B cell (primary cell): ENCODE data around the gene MEPCE. TPM values are rescaled to one million over a fixed set of nuclear protein-coding genes. Genes with fewer than 3 reads are reported as not detected.
A peak's percentile ranks its signal among the peaks of the same experiment; 100 is the strongest.

Source experiments
- ATAC-seq: fragments of 200-7000 bp; cut with Tn5 transposase; one replicate; pipeline ENCODE4 v1.10.0; 2021; ENCODE audit warnings: low read depth, mild to moderate bottlenecking, moderate number of reproducible peaks, moderate library complexity
- CTCF ChIA-PET: fragments of 350-600 bp; sonication (Branson Sonifier 250); formaldehyde crosslinking; loops from one replicate; lab custom pipeline; 2021; ENCODE audit warnings: antibody characterized with exemption, inconsistent platforms; lab: Charles Lee
- POLR2A ChIA-PET: fragments of 350-600 bp; sonication (Branson Sonifier 250); formaldehyde crosslinking; loops from one replicate; lab custom pipeline; 2021; ENCODE audit warnings: antibody characterized with exemption; lab: Charles Lee
- DNase-seq: peaks from one replicate; pipeline ENCODE4 v3.0.0; 2013
- H2AFZ ChIP-seq: 2 replicates; pipeline ENCODE4 v1.6.1; 2012; ENCODE audit warnings: mild to moderate bottlenecking, low read depth, low read length; ENCODE audit not compliant: insufficient read depth, poor library complexity, severe bottlenecking
- H3K27ac ChIP-seq, 2 donors: 1 replicate in 1 of 2; 2 replicates in 1 of 2; pipeline ENCODE4 v1.5.1; 2012 to 2013; ENCODE audit warnings: low read length in 2 of 2, mild to moderate bottlenecking in 2 of 2, moderate library complexity in 1 of 2
- H3K27me3 ChIP-seq, 4 experiments: fragments of 200-600 bp in 1 of 4; sonication (generic) in 1 of 4; replicated peaks in 1 of 4; 1 replicate in 2 of 4; 2 replicates in 2 of 4; pipeline versions ENCODE4 v1.6.1 to v1.7.0; 2013 to 2016; ENCODE audit warnings: low read length in 3 of 4, mild to moderate bottlenecking in 2 of 4, mixed read lengths in 1 of 4, moderate library complexity in 1 of 4; ENCODE audit not compliant: insufficient read depth in 4 of 4, control insufficient read depth in 3 of 4; ENCODE audit errors: control extremely low read depth in 1 of 4
- H3K36me3 ChIP-seq, 2 experiments: replicated peaks in 1 of 2; 1 replicate in 1 of 2; 2 replicates in 1 of 2; pipeline versions ENCODE4 v1.6.1 to v1.7.1; 2013; ENCODE audit warnings: low read length in 1 of 2; ENCODE audit not compliant: insufficient read depth in 2 of 2, control insufficient read depth in 1 of 2; ENCODE audit errors: control extremely low read depth in 1 of 2, extremely low read depth in 1 of 2
- H3K4me1 ChIP-seq, 2 donors: fragments of 200-600 bp in 1 of 2; sonication (generic) in 1 of 2; 1 replicate in 1 of 2; 2 replicates in 1 of 2; pipeline versions ENCODE4 v1.5.1 to v1.6.1; 2013 to 2017; ENCODE audit warnings: low read length in 2 of 2; ENCODE audit not compliant: control insufficient read depth in 2 of 2, insufficient read depth in 2 of 2
- H3K4me2 ChIP-seq: replicated peaks from 2 replicates; pipeline ENCODE3; 2012; ENCODE audit warnings: mild to moderate bottlenecking, low read depth, low read length; ENCODE audit not compliant: poor library complexity, severe bottlenecking
- H3K4me3 ChIP-seq, 5 experiments: fragments of 200-600 bp in 1 of 5; sonication (generic) in 1 of 5; 1 replicate in 3 of 5; 2 replicates in 2 of 5; pipeline versions ENCODE4 v1.5.1 to v1.7.0; 2011 to 2016; ENCODE audit warnings: low read length in 4 of 5, mild to moderate bottlenecking in 4 of 5, low read depth in 2 of 5, control low read depth in 1 of 5, moderate library complexity in 1 of 5; ENCODE audit not compliant: insufficient read depth in 1 of 5; ENCODE audit errors: control extremely low read depth in 1 of 5, extremely low read depth in 1 of 5
- H3K79me2 ChIP-seq: fragments of 200-600 bp; sonication (generic); one replicate; pipeline ENCODE4 v1.6.0; 2016; ENCODE audit warnings: low read length; ENCODE audit not compliant: control insufficient read depth, insufficient read depth
- H3K9ac ChIP-seq: fragments of 200-600 bp; sonication (generic); 2 replicates; pipeline ENCODE4 v1.6.1; 2017; ENCODE audit warnings: mild to moderate bottlenecking, low read length, moderate library complexity
- H3K9me3 ChIP-seq, 3 donors: one replicate each; pipeline versions ENCODE4 v1.6.1 to v1.7.1; 2013; ENCODE audit warnings: low read length in 2 of 3; ENCODE audit not compliant: control insufficient read depth in 2 of 3, insufficient read depth in 1 of 3; ENCODE audit errors: control extremely low read depth in 1 of 3
- H4K20me1 ChIP-seq: 2 replicates; pipeline ENCODE4 v1.6.0; 2012; ENCODE audit warnings: mild to moderate bottlenecking, low read length; ENCODE audit not compliant: insufficient read depth, control insufficient read depth, poor library complexity, severe bottlenecking
- H3K27ac Mint-ChIP-seq: one replicate; pipeline ENCODE4 v1.8.0; 2021; ENCODE audit warnings: mixed read lengths
- H3K27me3 Mint-ChIP-seq: one replicate; pipeline ENCODE4 v1.8.0; 2021; ENCODE audit warnings: mixed read lengths
- H3K4me1 Mint-ChIP-seq: one replicate; pipeline ENCODE4 v1.8.0; 2021; ENCODE audit warnings: mixed read lengths
- H3K4me3 Mint-ChIP-seq: one replicate; pipeline ENCODE4 v1.8.0; 2021; ENCODE audit warnings: mixed read lengths
- H3K9me3 Mint-ChIP-seq: one replicate; pipeline ENCODE4 v1.8.0; 2022; ENCODE audit warnings: mixed read lengths; ENCODE audit not compliant: insufficient read depth
- CTCF ChIP-seq: fragments of 200-600 bp; IDR thresholded peaks from one replicate; pipeline ENCODE4 v1.8.0; 2022; ENCODE audit warnings: antibody characterized with exemption, mild to moderate bottlenecking
- EZH2 ChIP-seq: IDR thresholded peaks from 2 replicates; pipeline ENCODE4 v1.6.1; 2012; ENCODE audit warnings: borderline replicate concordance, low read depth, mild to moderate bottlenecking, moderate library complexity, low read length; ENCODE audit not compliant: insufficient read depth, poor library complexity, severe bottlenecking
- WGBS: methylation state at CpG from one replicate; pipeline ENCODE4 v1.1.5; 2013; ENCODE audit warnings: missing lambda C conversion rate; ENCODE audit not compliant: insufficient coverage; 5-methylcytosine and 5-hydroxymethylcytosine counted together
- intact Hi-C: fragments of 100-400 bp; cut with micrococcal nuclease; formaldehyde crosslinking; loops from one replicate; pipeline ENCODE4 v1.10.0; 2022
- polyA plus RNA-seq: library from polyadenylated mRNA; depleted of rRNA; stranded (reverse); fragments of >200 nt; gene quantifications from 2 replicates; pipeline ENCODE4 v1.2.3, GENCODE V29; 2012
- total RNA-seq, 2 donors: library from RNA; stranded (reverse); fragments of 120-200 nt in 1 of 2; gene quantifications; 1 replicate in 1 of 2; 2 replicates in 1 of 2; pipeline versions ENCODE4 v1.2.3 to v1.2.4, GENCODE V29; 2013 to 2022

The MEPCE gene
- total and polyA plus RNA-seq, 2 donors (not counting 1 experiment from before 2014, with no cell fraction given), result 54.5 to 90.6 TPM

- no peak overlapping the region for H3K9ac ChIP-seq
- intact Hi-C loops, result no loop called here
- H3K4me3 Mint-ChIP-seq, result peak overlapping the region; percentile 87
- DNase-seq (peak; percentile 47), ATAC-seq (no peak)
- CTCF ChIA-PET, result interaction anchor here (1.1 kb wide), 1 partner anchor 126 kb away, joined by 3 read pairs; no protein-coding TSS in a partner anchor
- peak overlapping the region; percentile 88 for H3K27ac Mint-ChIP-seq
- no peaks in the 10 kb centered on the region for H3K27me3 ChIP-seq
- POLR2A ChIA-PET, result interaction anchor here (0.6 kb wide), 2 partner anchors 45 to 103 kb away, joined by 3 to 6 read pairs; no protein-coding TSS in a partner anchor
- H3K9me3 ChIP-seq, result no peaks in the 10 kb centered on the region
- H4K20me1 ChIP-seq, result peaks cover 44% of the 10 kb centered on the region
- no peak overlapping the region for H3K4me2 ChIP-seq
- no peaks in the 10 kb centered on the region for H3K9me3 Mint-ChIP-seq
- no peaks in the 10 kb centered on the region for H3K27me3 Mint-ChIP-seq
- H3K4me1 Mint-ChIP-seq, result peaks cover 57% of the 10 kb centered on the region
- peaks cover 5 to 30% of the 10 kb centered on the region in 2 experiments for H3K36me3 ChIP-seq
- TF ChIP-seq EZH2, result no peak
- no peak for TF ChIP-seq CTCF
- no peak overlapping the region for H3K4me3 ChIP-seq
- peak overlapping the region in 1 of 2 donors; percentile 91 for H3K27ac ChIP-seq
- peaks cover 28 to 49% of the 10 kb centered on the region in 2 donors for H3K4me1 ChIP-seq
- 84% methylated on average over 4 of the region's 10 CpGs for WGBS
- H2AFZ ChIP-seq, result no peak overlapping the region
- H3K79me2 ChIP-seq, result peaks cover 39% of the 10 kb centered on the region
Observed at GRCh38 chr7:100433592-100434296, 4.1 kb downstream of the MEPCE start.
